ENCODE results near the gene LPIN2.

Gene LPIN2

GRCh38 chr18:2979129-2979528, 33.8 kb downstream of the LPIN2 start:
- peaks cover 17% of the 10 kb centered on the region for H4K20me1 ChIP-seq (ENCODE audit: low read depth, low read length)
- H3K9me3 ChIP-seq (ENCODE audit: insufficient read depth, low read length) = no peaks in the 10 kb centered on the region
- H3K9ac ChIP-seq (ENCODE audit: low read length) = no peak overlapping the region
- no peaks in the 10 kb centered on the region for H3K9me2 ChIP-seq (replicated peaks; ENCODE audit: insufficient read depth, low read length)
- H3K27ac ChIP-seq (ENCODE audit: low read depth, low read length) = no peak overlapping the region
- H3K79me2 ChIP-seq (ENCODE audit: insufficient read depth, low read length) = peaks cover 19% of the 10 kb centered on the region
- TF ChIP-seq EZH2phosphoT487 (conservative IDR thresholded peaks at IDR 0.05; ENCODE audit: low read length) = no peak
- no peak overlapping the region for H3K4me2 ChIP-seq (ENCODE audit: low read depth, low read length, poor library complexity, severe bottlenecking)
- no peak overlapping the region for H3K4me3 ChIP-seq (ENCODE audit: insufficient read depth, low read length, poor library complexity, severe bottlenecking)
- H2AFZ ChIP-seq (ENCODE audit: low read depth, low read length, severe bottlenecking) = no peak overlapping the region
- no peaks in the 10 kb centered on the region for H3K36me3 ChIP-seq (ENCODE audit: low read length)
- H3F3A ChIP-seq (ENCODE audit: insufficient read depth) = 0 out of 2 replicates have a peak, but pooled peaks cover 3% of the 10 kb centered on the region
- H3K27me3 ChIP-seq (ENCODE audit: low read length) = no peaks in the 10 kb centered on the region

- H3K27ac ChIP-seq (ENCODE audit: low read depth, low read length) = no peak overlapping the region
- H3K9ac ChIP-seq (ENCODE audit: low read length) = no peak overlapping the region
- H3K9me3 ChIP-seq (ENCODE audit: insufficient read depth, low read length) = no peaks in the 10 kb centered on the region
- TF ChIP-seq EZH2phosphoT487 (conservative IDR thresholded peaks at IDR 0.05; ENCODE audit: low read length) (no peak), CTCF (IDR thresholded peaks at IDR 0.05; ENCODE audit: insufficient read depth, low read length, poor library complexity, severe bottlenecking) (no peak)
- H3F3A ChIP-seq (ENCODE audit: insufficient read depth) = 0 out of 2 replicates have a peak, but pooled peaks cover 3% of the 10 kb centered on the region
- H3K9me2 ChIP-seq (replicated peaks; ENCODE audit: insufficient read depth, low read length) = no peaks in the 10 kb centered on the region
- H3K36me3 ChIP-seq (ENCODE audit: low read length) = no peaks in the 10 kb centered on the region
- H3K79me2 ChIP-seq (ENCODE audit: insufficient read depth, low read length) = peaks cover 19% of the 10 kb centered on the region
- H2AFZ ChIP-seq (ENCODE audit: low read depth, low read length, severe bottlenecking) = no peak overlapping the region
- H4K20me1 ChIP-seq (ENCODE audit: low read depth, low read length) = peaks cover 17% of the 10 kb centered on the region
- no peak overlapping the region for H3K4me2 ChIP-seq (ENCODE audit: low read depth, low read length, poor library complexity, severe bottlenecking)
- H3K4me3 ChIP-seq (ENCODE audit: insufficient read depth, low read length, poor library complexity, severe bottlenecking) = no peak overlapping the region
- no peaks in the 10 kb centered on the region for H3K27me3 ChIP-seq (ENCODE audit: low read length)
Measured at GRCh38 chr18:2978661-2979106, 34.3 kb downstream of the LPIN2 start.

GRCh38 chr18:2978208-2978607, 34.7 kb downstream of the LPIN2 start:
- Histone ChIP-seq H3K9me3 (ENCODE audit: insufficient read depth, low read length) (no peaks in the 10 kb centered on the region), H3K79me2 (ENCODE audit: insufficient read depth, low read length) (peaks cover 19% of the 10 kb centered on the region), H3K27me3 (ENCODE audit: low read length) (no peaks in the 10 kb centered on the region), H3K4me3 (ENCODE audit: insufficient read depth, low read length, poor library complexity, severe bottlenecking) (no peak overlapping the region), H3K9me2 (replicated peaks; ENCODE audit: insufficient read depth, low read length) (no peaks in the 10 kb centered on the region), H3F3A (ENCODE audit: insufficient read depth) (0 out of 2 replicates have a peak, but pooled peaks cover 3% of the 10 kb centered on the region), H4K20me1 (ENCODE audit: low read depth, low read length) (peaks cover 17% of the 10 kb centered on the region), H2AFZ (ENCODE audit: low read depth, low read length, severe bottlenecking) (no peak overlapping the region), H3K9ac (ENCODE audit: low read length) (no peak overlapping the region), H3K36me3 (ENCODE audit: low read length) (no peaks in the 10 kb centered on the region), H3K27ac (ENCODE audit: low read depth, low read length) (no peak overlapping the region), H3K4me2 (ENCODE audit: low read depth, low read length, poor library complexity, severe bottlenecking) (no peak overlapping the region)
- TF ChIP-seq CTCF (IDR thresholded peaks at IDR 0.05; ENCODE audit: insufficient read depth, low read length, poor library complexity, severe bottlenecking) = no peak
- TF ChIP-seq EZH2phosphoT487 (conservative IDR thresholded peaks at IDR 0.05; ENCODE audit: low read length) = no peak

GRCh38 chr18:2976218-2977132, 36.5 kb downstream of the LPIN2 start:
- Histone ChIP-seq H3K27me3 (ENCODE audit: low read length) (no peaks in the 10 kb centered on the region), H4K20me1 (ENCODE audit: low read depth, low read length) (peaks cover 11% of the 10 kb centered on the region; the same call in 1 of the 2 replicates), H2AFZ (ENCODE audit: low read depth, low read length, severe bottlenecking) (no peak overlapping the region), H3K79me2 (ENCODE audit: insufficient read depth, low read length) (peaks cover 16% of the 10 kb centered on the region), H3K27ac (ENCODE audit: low read depth, low read length) (no peak overlapping the region), H3K9me3 (ENCODE audit: insufficient read depth, low read length) (no peaks in the 10 kb centered on the region), H3K9me2 (replicated peaks; ENCODE audit: insufficient read depth, low read length) (no peaks in the 10 kb centered on the region), H3K4me2 (ENCODE audit: low read depth, low read length, poor library complexity, severe bottlenecking) (no peak overlapping the region), H3K9ac (ENCODE audit: low read length) (no peak overlapping the region), H3K36me3 (ENCODE audit: low read length) (no peaks in the 10 kb centered on the region), H3K4me3 (ENCODE audit: insufficient read depth, low read length, poor library complexity, severe bottlenecking) (no peak overlapping the region), H3F3A (ENCODE audit: insufficient read depth) (0 out of 2 replicates have a peak, but pooled peaks cover 3% of the 10 kb centered on the region)
- TF ChIP-seq CTCF (IDR thresholded peaks at IDR 0.05; ENCODE audit: insufficient read depth, low read length, poor library complexity, severe bottlenecking) (no peak), EZH2phosphoT487 (conservative IDR thresholded peaks at IDR 0.05; ENCODE audit: low read length) (no peak)

Data from SU-DHL-6 (cell line).